Heart left ventricle (tissue), 11 donors: Measurements from ENCODE around the gene RPS14. TPM values are rescaled to one million over a fixed set of nuclear protein-coding genes. Genes with fewer than 3 reads are reported as not detected.

Experiments
- polyA plus RNA-seq, 2 donors: library from polyadenylated mRNA; stranded (reverse); fragments of 200-250 nt; gene quantifications; one replicate each; pipeline ENCODE4 v1.2.3, GENCODE V29; 2013
- total RNA-seq, 9 donors: library from RNA; depleted of rRNA in 2 of 9; stranded (reverse); fragments of >200 nt in 2 of 9; fragmentation: NEBNext Ultra II Directional in 3 of 9; extraction: Animal tissue kit (Norgen Biotek cat#: 25700) in 3 of 9; gene quantifications; one replicate each; pipeline versions ENCODE4 v1.1.0 to v1.2.4, GENCODE V29; 2016 to 2023
- donor health status: ischemic (EF 13 %, LVEDD 7.1; RV severe dilation, severe dysfunction).
- donor health status: healthy with polysubstance abuse.
- donor health status: DM: no; HTN: yes; CAD: no.
- donor health status: DM: no; HTN: no; CAD: no.
- donor health status: ischemic (EF 25% LVEDD 5.7; RV mildly dilated, moderate dysfunction).
- donor health status: healthy.
- donor health status: DM: yes; HTN: yes; CAD: no.
- donor health status: PGD.
- donor health status: nonischemic (EF 23%, LVEDD 6.1; RV moderate dilation, normal function).

Gene RPS14
- total and polyA plus RNA-seq, 11 donors: 1,031 to 3,474 (median 1,358) TPM

Other genes with a start within 250 kb of the RPS14 start
- gene CAMK2A, start 160.0 kb downstream of the RPS14 start, total RNA-seq: 10 to 100 TPM in 8 of 9 donors, 1 to 10 TPM in 1; 4.8 to 26.0 (median 15.6) TPM
- gene CAMK2A, start 160.0 kb downstream of the RPS14 start, polyA plus RNA-seq: 10 to 100 TPM in 1 of 2 donors, 1 to 10 TPM in 1; 3.2 to 15.2 TPM
- gene ARSI, start 146.8 kb downstream of the RPS14 start, total RNA-seq: under 1 TPM in 7 of 9 donors, not detected in 2; 0.12 to 0.95 (median 0.35) TPM
- gene ARSI, start 146.8 kb downstream of the RPS14 start, polyA plus RNA-seq: under 1 TPM in 1 of 2 donors, not detected in 1; 0.68 TPM
- 10 to 100 TPM; 12.6 to 29.9 (median 16.0) TPM for gene TCOF1, start 92.0 kb downstream of the RPS14 start, total RNA-seq
- 10 to 100 TPM; 11.9 to 18.8 TPM for gene TCOF1, start 92.0 kb downstream of the RPS14 start, polyA plus RNA-seq
- gene CD74, start 36.8 kb downstream of the RPS14 start, total RNA-seq: 1,000 to 10,000 TPM in 2 of 9 donors, 100 to 1,000 TPM in 7; 139 to 2,756 (median 300) TPM
- 100 to 1,000 TPM; 147 to 208 TPM for gene CD74, start 36.8 kb downstream of the RPS14 start, polyA plus RNA-seq
- gene NDST1, start 58.4 kb upstream of the RPS14 start, total RNA-seq: 100 to 1,000 TPM in 2 of 9 donors, 10 to 100 TPM in 7; 50.2 to 156 (median 68.5) TPM
- 10 to 100 TPM; 32.1 to 53.5 TPM for gene NDST1, start 58.4 kb upstream of the RPS14 start, polyA plus RNA-seq
- 100 to 1,000 TPM; 444 to 782 (median 590) TPM for gene SYNPO, start 190.9 kb upstream of the RPS14 start, total RNA-seq
- gene SYNPO, start 190.9 kb upstream of the RPS14 start, polyA plus RNA-seq: 100 to 1,000 TPM; 304 to 791 TPM
- 10 to 100 TPM in 1 of 9 donors, 1 to 10 TPM in 8; 1.8 to 10.2 (median 5.1) TPM for gene MYOZ3, start 211.5 kb upstream of the RPS14 start, total RNA-seq
- gene MYOZ3, start 211.5 kb upstream of the RPS14 start, polyA plus RNA-seq: 1 to 10 TPM; 1.2 to 4.6 TPM